Activated naive CD8-positive, alpha-beta T cell (primary cell): ENCODE data around the gene KLHL22.

Experiments
- H3K27ac Mint-ChIP-seq: one replicate; pipeline ENCODE4 v1.8.0; 2021; ENCODE audit warnings: mixed read lengths
- H3K27me3 Mint-ChIP-seq: one replicate; pipeline ENCODE4 v1.8.0; 2021; ENCODE audit warnings: mixed read lengths
- H3K36me3 Mint-ChIP-seq: one replicate; pipeline ENCODE4 v1.8.0; 2021; ENCODE audit warnings: mixed read lengths
- H3K4me1 Mint-ChIP-seq: one replicate; pipeline ENCODE4 v1.8.0; 2021; ENCODE audit warnings: low read depth, mixed read lengths
- H3K4me3 Mint-ChIP-seq: one replicate; pipeline ENCODE4 v1.8.0; 2021; ENCODE audit warnings: mild to moderate bottlenecking, mixed read lengths
- H3K9me3 Mint-ChIP-seq: one replicate; pipeline ENCODE4 v1.8.0; 2021; ENCODE audit warnings: low read depth, mixed read lengths

KLHL22 gene

GRCh38 chr22:20433686-20434241 lies 61.8 kb downstream of the KLHL22 start:
- no peaks in the 10 kb centered on the region for H3K36me3 Mint-ChIP-seq
- H3K27ac Mint-ChIP-seq: no peak overlapping the region
- peaks cover 24% of the 10 kb centered on the region for H3K4me1 Mint-ChIP-seq
- no peaks in the 10 kb centered on the region for H3K9me3 Mint-ChIP-seq
- peak overlapping the region; percentile 47 for H3K4me3 Mint-ChIP-seq
- peaks cover 26% of the 10 kb centered on the region for H3K27me3 Mint-ChIP-seq

- H3K4me3 Mint-ChIP-seq: no peak overlapping the region
- no peak overlapping the region for H3K27ac Mint-ChIP-seq
- H3K9me3 Mint-ChIP-seq: no peaks in the 10 kb centered on the region
- peaks cover 25% of the 10 kb centered on the region for H3K4me1 Mint-ChIP-seq
- peaks cover 26% of the 10 kb centered on the region for H3K27me3 Mint-ChIP-seq
- no peaks in the 10 kb centered on the region for H3K36me3 Mint-ChIP-seq
Observed at GRCh38 chr22:20433191-20433590, 62.4 kb downstream of the KLHL22 start.

GRCh38 chr22:20432244-20432686 lies 63.3 kb downstream of the KLHL22 start:
- Mint-ChIP-seq H3K27ac (no peak overlapping the region), H3K9me3 (no peaks in the 10 kb centered on the region), H3K4me1 (peaks cover 24% of the 10 kb centered on the region), H3K27me3 (peaks cover 27% of the 10 kb centered on the region), H3K36me3 (no peaks in the 10 kb centered on the region), H3K4me3 (peak overlapping the region; percentile 54)

- Mint-ChIP-seq H3K9me3 (no peaks in the 10 kb centered on the region), H3K36me3 (no peaks in the 10 kb centered on the region), H3K27me3 (peaks cover 28% of the 10 kb centered on the region), H3K4me3 (peak overlapping the region; percentile 54), H3K4me1 (peaks cover 18% of the 10 kb centered on the region), H3K27ac (no peak overlapping the region)
Observed at GRCh38 chr22:20431511-20432192, 63.9 kb downstream of the KLHL22 start.

- Mint-ChIP-seq H3K27ac (no peak overlapping the region), H3K4me3 (peak overlapping the region; percentile 87), H3K27me3 (peaks cover 28% of the 10 kb centered on the region), H3K36me3 (no peaks in the 10 kb centered on the region), H3K9me3 (no peaks in the 10 kb centered on the region), H3K4me1 (peaks cover 17% of the 10 kb centered on the region)
Observed at GRCh38 chr22:20430720-20431510, 64.7 kb downstream of the KLHL22 start.

- Mint-ChIP-seq H3K27ac (no peak overlapping the region), H3K4me1 (peaks cover 15% of the 10 kb centered on the region), H3K36me3 (no peaks in the 10 kb centered on the region), H3K27me3 (peaks cover 21% of the 10 kb centered on the region), H3K9me3 (no peaks in the 10 kb centered on the region), H3K4me3 (peak overlapping the region; percentile 87)
Observed at GRCh38 chr22:20430101-20430719, 65.4 kb downstream of the KLHL22 start.

- H3K4me3 Mint-ChIP-seq: peak overlapping the region; percentile 87
- H3K27me3 Mint-ChIP-seq: peaks cover 14% of the 10 kb centered on the region
- H3K36me3 Mint-ChIP-seq: no peaks in the 10 kb centered on the region
- no peaks in the 10 kb centered on the region for H3K9me3 Mint-ChIP-seq
- peaks cover 15% of the 10 kb centered on the region for H3K4me1 Mint-ChIP-seq
- H3K27ac Mint-ChIP-seq: no peak overlapping the region
Observed at GRCh38 chr22:20429254-20430100, 66.1 kb downstream of the KLHL22 start.

GRCh38 chr22:20428496-20429253 lies 66.9 kb downstream of the KLHL22 start:
- Mint-ChIP-seq H3K27me3 (peaks cover 11% of the 10 kb centered on the region), H3K27ac (no peak overlapping the region)

GRCh38 chr22:20427945-20428417 lies 67.6 kb downstream of the KLHL22 start:
- no peak overlapping the region for H3K27ac Mint-ChIP-seq
- peaks cover 12% of the 10 kb centered on the region for H3K27me3 Mint-ChIP-seq
- peaks cover 17% of the 10 kb centered on the region for H3K4me1 Mint-ChIP-seq
- no peak overlapping the region for H3K4me3 Mint-ChIP-seq
- H3K36me3 Mint-ChIP-seq: no peaks in the 10 kb centered on the region
- no peaks in the 10 kb centered on the region for H3K9me3 Mint-ChIP-seq

More at GRCh38 chr22:20428496-20429253, 66.9 kb downstream of the KLHL22 start:
- peak overlapping the region; percentile 87 for H3K4me3 Mint-ChIP-seq
- H3K36me3 Mint-ChIP-seq: no peaks in the 10 kb centered on the region
- H3K4me1 Mint-ChIP-seq: peaks cover 15% of the 10 kb centered on the region
- H3K9me3 Mint-ChIP-seq: no peaks in the 10 kb centered on the region

- no peaks in the 10 kb centered on the region for H3K9me3 Mint-ChIP-seq
- H3K27ac Mint-ChIP-seq: no peak overlapping the region
- H3K36me3 Mint-ChIP-seq: no peaks in the 10 kb centered on the region
- peak overlapping the region; percentile 24 for H3K4me3 Mint-ChIP-seq
- H3K27me3 Mint-ChIP-seq: peaks cover 8% of the 10 kb centered on the region
- peaks cover 17% of the 10 kb centered on the region for H3K4me1 Mint-ChIP-seq
Observed at GRCh38 chr22:20427104-20427944, 68.3 kb downstream of the KLHL22 start.

- Mint-ChIP-seq H3K4me1 (peaks cover 14% of the 10 kb centered on the region), H3K27me3 (peaks cover 7% of the 10 kb centered on the region), H3K36me3 (no peaks in the 10 kb centered on the region), H3K27ac (no peak overlapping the region), H3K4me3 (peak overlapping the region; percentile 23), H3K9me3 (no peaks in the 10 kb centered on the region)
Observed at GRCh38 chr22:20426259-20426615, 69.4 kb downstream of the KLHL22 start.

- peaks cover 7% of the 10 kb centered on the region for H3K27me3 Mint-ChIP-seq
- no peak overlapping the region for H3K27ac Mint-ChIP-seq
- H3K4me1 Mint-ChIP-seq: peaks cover 14% of the 10 kb centered on the region
- no peak overlapping the region for H3K4me3 Mint-ChIP-seq
- no peaks in the 10 kb centered on the region for H3K36me3 Mint-ChIP-seq
- no peaks in the 10 kb centered on the region for H3K9me3 Mint-ChIP-seq
Observed at GRCh38 chr22:20425566-20426258, 69.9 kb downstream of the KLHL22 start.
